Muscle of leg (tissue), 11 donors: ENCODE data around the gene TMPRSS11D. TPM values are rescaled to one million over a fixed set of nuclear protein-coding genes. Genes with fewer than 3 reads are reported as not detected.
A peak's percentile ranks its signal among the peaks of the same experiment; 100 is the strongest.

Experiments
- DNase-seq: peaks from one replicate; pipeline ENCODE4 v3.0.0; 2013
- H3K27ac ChIP-seq: one replicate; pipeline ENCODE4 v1.5.1; 2013; ENCODE audit warnings: mild to moderate bottlenecking, low read length, control low read depth
- H3K27me3 ChIP-seq: one replicate; pipeline ENCODE4 v1.6.1; 2013; ENCODE audit warnings: low read length; ENCODE audit not compliant: control insufficient read depth, insufficient read depth
- H3K36me3 ChIP-seq: one replicate; pipeline ENCODE4 v1.6.1; 2013; ENCODE audit warnings: low read length; ENCODE audit not compliant: control insufficient read depth, insufficient read depth
- H3K4me1 ChIP-seq: one replicate; pipeline ENCODE4 v1.6.1; 2013; ENCODE audit warnings: low read length; ENCODE audit not compliant: control insufficient read depth, insufficient read depth
- H3K4me3 ChIP-seq: one replicate; pipeline ENCODE4 v1.5.1; 2013; ENCODE audit warnings: low read length, control low read depth
- H3K9me3 ChIP-seq: replicated peaks from 2 replicates; pipeline ENCODE4 v1.6.1; 2013; ENCODE audit warnings: low read depth, low read length; ENCODE audit not compliant: control insufficient read depth
- WGBS: methylation state at CpG from one replicate; pipeline ENCODE4 v1.1.5; 2013; ENCODE audit warnings: missing lambda C conversion rate; ENCODE audit not compliant: insufficient coverage; 5-methylcytosine and 5-hydroxymethylcytosine counted together
- polyA plus RNA-seq, 8 donors: library from polyadenylated mRNA; unstranded; fragments of 120-200 nt; gene quantifications; one replicate each; pipeline versions ENCODE4 v1.2.1 to v1.2.3, GENCODE V29; 2013; ENCODE audit warnings: inconsistent platforms in 1 of 8, low replicate concordance in 1 of 8; ENCODE audit not compliant: insufficient read length in 8 of 8, insufficient read depth in 1 of 8
- total RNA-seq: library from RNA; stranded (reverse); fragments of 120-200 nt; gene quantifications from one replicate; pipeline ENCODE4 v1.2.4, GENCODE V29; 2013

Gene TMPRSS11D
- total and polyA plus RNA-seq, 9 donors = 0.08 to 0.41 (median 0.22) TPM; not detected in 5

- H3K4me3 ChIP-seq = no peak overlapping the region
- H3K27me3 ChIP-seq = no peaks in the 10 kb centered on the region
- no peak for DNase-seq
- H3K27ac ChIP-seq = no peak overlapping the region
- no peaks in the 10 kb centered on the region for H3K36me3 ChIP-seq
- 88% methylated on average over 2 of the region's 2 CpGs for WGBS
- H3K4me1 ChIP-seq = no peaks in the 10 kb centered on the region
- no peaks in the 10 kb centered on the region for H3K9me3 ChIP-seq
Observed at GRCh38 chr4:67892253-67892652, 8.5 kb upstream of the TMPRSS11D start.

GRCh38 chr4:67891645-67892044 lies 7.8 kb upstream of the TMPRSS11D start:
- H3K36me3 ChIP-seq = no peaks in the 10 kb centered on the region
- H3K27me3 ChIP-seq = no peaks in the 10 kb centered on the region
- no peaks in the 10 kb centered on the region for H3K9me3 ChIP-seq
- H3K4me3 ChIP-seq = no peak overlapping the region
- no peaks in the 10 kb centered on the region for H3K4me1 ChIP-seq
- no peak for DNase-seq
- no peak overlapping the region for H3K27ac ChIP-seq

GRCh38 chr4:67886281-67886680 lies 2.5 kb upstream of the TMPRSS11D start:
- WGBS = no CpG with 5 or more reads among the region's 4 CpGs
- peaks cover 6% of the 10 kb centered on the region for H3K4me1 ChIP-seq
- H3K36me3 ChIP-seq = no peaks in the 10 kb centered on the region
- DNase-seq = no peak
- no peaks in the 10 kb centered on the region for H3K9me3 ChIP-seq
- no peak overlapping the region for H3K4me3 ChIP-seq
- H3K27me3 ChIP-seq = no peaks in the 10 kb centered on the region
- H3K27ac ChIP-seq = no peak overlapping the region

GRCh38 chr4:67885762-67886161 lies 2.0 kb upstream of the TMPRSS11D start:
- H3K4me1 ChIP-seq = peaks cover 7% of the 10 kb centered on the region
- no peaks in the 10 kb centered on the region for H3K36me3 ChIP-seq
- DNase-seq = no peak
- H3K27ac ChIP-seq = no peak overlapping the region
- no peaks in the 10 kb centered on the region for H3K9me3 ChIP-seq
- 68% methylated on average over 2 of the region's 6 CpGs for WGBS
- H3K4me3 ChIP-seq = no peak overlapping the region
- H3K27me3 ChIP-seq = no peaks in the 10 kb centered on the region

- H3K9me3 ChIP-seq = no peaks in the 10 kb centered on the region
- H3K4me1 ChIP-seq = peaks cover 9% of the 10 kb centered on the region
- no peak overlapping the region for H3K4me3 ChIP-seq
- DNase-seq = no peak
- H3K27me3 ChIP-seq = no peaks in the 10 kb centered on the region
- H3K27ac ChIP-seq = no peak overlapping the region
- H3K36me3 ChIP-seq = no peaks in the 10 kb centered on the region
Observed at GRCh38 chr4:67884701-67885100, 899 bp upstream of the TMPRSS11D start.

GRCh38 chr4:67883458-67883857 lies 344 bp downstream of the TMPRSS11D start:
- H3K9me3 ChIP-seq = no peaks in the 10 kb centered on the region
- WGBS = no CpG with 5 or more reads among the region's 5 CpGs
- DNase-seq = no peak
- no peak overlapping the region for H3K27ac ChIP-seq
- no peaks in the 10 kb centered on the region for H3K36me3 ChIP-seq
- H3K27me3 ChIP-seq = no peaks in the 10 kb centered on the region
- peaks cover 9% of the 10 kb centered on the region for H3K4me1 ChIP-seq
- no peak overlapping the region for H3K4me3 ChIP-seq

- Histone ChIP-seq H3K36me3 (no peaks in the 10 kb centered on the region), H3K27ac (peak overlapping the region; percentile 86), H3K4me1 (peaks cover 9% of the 10 kb centered on the region), H3K4me3 (no peak overlapping the region), H3K9me3 (no peaks in the 10 kb centered on the region), H3K27me3 (no peaks in the 10 kb centered on the region)
- no CpG with 5 or more reads among the region's 1 CpG for WGBS
- peak; percentile 96 for DNase-seq
Observed at GRCh38 chr4:67880866-67881610, 2.8 kb downstream of the TMPRSS11D start.

- no peaks in the 10 kb centered on the region for H3K36me3 ChIP-seq
- 64% methylated on average over 1 of the region's 3 CpGs for WGBS
- no peak overlapping the region for H3K4me3 ChIP-seq
- H3K9me3 ChIP-seq = no peaks in the 10 kb centered on the region
- H3K27ac ChIP-seq = no peak overlapping the region
- H3K4me1 ChIP-seq = peaks cover 9% of the 10 kb centered on the region
- H3K27me3 ChIP-seq = no peaks in the 10 kb centered on the region
- DNase-seq = no peak
Observed at GRCh38 chr4:67879486-67879885, 4.3 kb downstream of the TMPRSS11D start.

- no peak for DNase-seq
- Histone ChIP-seq H3K27ac (no peak overlapping the region), H3K36me3 (no peaks in the 10 kb centered on the region), H3K27me3 (no peaks in the 10 kb centered on the region), H3K4me3 (no peak overlapping the region), H3K4me1 (peaks cover 9% of the 10 kb centered on the region), H3K9me3 (no peaks in the 10 kb centered on the region)
- WGBS = 100% methylated on average over 1 of the region's 3 CpGs
Observed at GRCh38 chr4:67877086-67877485, 6.7 kb downstream of the TMPRSS11D start.

GRCh38 chr4:67874986-67875385 lies 8.8 kb downstream of the TMPRSS11D start:
- no peaks in the 10 kb centered on the region for H3K9me3 ChIP-seq
- no peaks in the 10 kb centered on the region for H3K27me3 ChIP-seq
- no peak overlapping the region for H3K4me3 ChIP-seq
- H3K4me1 ChIP-seq = no peaks in the 10 kb centered on the region
- H3K27ac ChIP-seq = no peak overlapping the region
- DNase-seq = peak; percentile 89
- WGBS = 33% methylated on average over 1 of the region's 2 CpGs
- no peaks in the 10 kb centered on the region for H3K36me3 ChIP-seq

- H3K4me1 ChIP-seq = no peaks in the 10 kb centered on the region
- no peaks in the 10 kb centered on the region for H3K9me3 ChIP-seq
- DNase-seq = peak; percentile 17
- no peak overlapping the region for H3K27ac ChIP-seq
- WGBS = no CpG with 5 or more reads among the region's 1 CpG
- no peak overlapping the region for H3K4me3 ChIP-seq
- H3K27me3 ChIP-seq = no peaks in the 10 kb centered on the region
- H3K36me3 ChIP-seq = no peaks in the 10 kb centered on the region
Observed at GRCh38 chr4:67873116-67873515, 10.7 kb downstream of the TMPRSS11D start.
